H54 (cell line): Measurements from ENCODE around the gene DGKI.

Source experiments
- DNase-seq: peaks from one replicate; pipeline ENCODE4 v3.0.0; 2011; ENCODE audit warnings: low spot score, mixed read lengths; ENCODE audit not compliant: insufficient read length
- FAIRE-seq: peaks from 3 replicates; lab custom pipeline; 2011; peaks lifted over from hg19 to GRCh38; lab: Jason Lieb, UNC
- POLR2A ChIP-seq: IDR thresholded peaks from 2 replicates; pipeline ENCODE4 v1.6.1; 2011; ENCODE audit warnings: low read depth, mild to moderate bottlenecking, low read length

The DGKI gene

DNA sequence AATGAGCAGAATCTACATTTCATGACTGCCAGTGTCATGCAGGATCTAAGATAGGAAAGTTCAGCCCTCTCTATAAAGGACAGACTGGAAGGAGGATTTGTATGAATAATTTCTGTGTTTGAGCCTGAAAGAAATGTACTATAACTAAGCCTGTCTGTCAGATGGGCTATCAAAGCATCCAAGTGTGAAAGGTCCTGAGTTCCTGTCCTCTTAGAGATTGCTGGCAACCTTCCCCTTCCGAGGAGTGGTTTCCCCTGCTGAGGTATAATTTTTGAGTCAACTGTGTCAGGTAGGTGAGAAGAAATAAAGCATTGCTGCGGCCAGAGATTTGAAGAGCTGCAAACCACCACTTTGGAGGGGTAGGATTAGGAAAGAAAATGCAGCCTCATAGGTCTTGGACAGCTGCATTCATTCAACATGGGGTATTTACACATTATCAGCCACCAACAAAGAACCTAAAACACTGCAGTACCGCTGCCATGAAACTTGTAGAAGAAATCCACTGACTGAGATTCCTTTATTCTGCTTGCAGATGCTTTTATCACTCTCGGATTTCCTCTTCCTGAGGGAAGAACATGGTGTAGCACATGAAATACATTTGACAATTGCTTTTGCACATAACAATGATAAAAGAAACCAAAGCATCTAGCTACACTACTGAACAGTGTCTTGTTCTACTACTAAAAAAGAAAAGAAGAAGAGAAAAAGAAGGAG, 189.1 kb downstream of the DGKI start:
- FAIRE-seq (no peak), DNase-seq (no peak)
- TF ChIP-seq POLR2A, result no peak

DNA sequence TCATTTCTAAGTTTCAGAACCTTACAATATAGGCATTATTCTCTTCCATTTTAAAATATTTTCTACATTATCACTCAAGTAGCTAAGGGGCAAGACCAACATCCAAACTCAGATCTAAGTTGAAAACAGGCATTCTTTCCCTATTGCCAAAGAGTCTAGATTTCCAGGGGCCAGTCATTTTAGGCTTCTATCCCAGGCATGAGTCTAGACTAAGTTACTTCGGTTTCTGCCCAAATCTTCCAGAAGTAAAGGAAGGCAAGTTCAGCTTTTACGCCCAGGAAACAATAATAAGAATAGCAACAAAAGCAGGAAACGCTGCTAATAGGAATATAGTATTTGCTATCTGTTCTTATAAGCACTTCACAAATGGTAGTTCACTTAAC, 189.9 kb downstream of the DGKI start:
- FAIRE-seq (no peak), DNase-seq (no peak)
- no peak for TF ChIP-seq POLR2A

DNA sequence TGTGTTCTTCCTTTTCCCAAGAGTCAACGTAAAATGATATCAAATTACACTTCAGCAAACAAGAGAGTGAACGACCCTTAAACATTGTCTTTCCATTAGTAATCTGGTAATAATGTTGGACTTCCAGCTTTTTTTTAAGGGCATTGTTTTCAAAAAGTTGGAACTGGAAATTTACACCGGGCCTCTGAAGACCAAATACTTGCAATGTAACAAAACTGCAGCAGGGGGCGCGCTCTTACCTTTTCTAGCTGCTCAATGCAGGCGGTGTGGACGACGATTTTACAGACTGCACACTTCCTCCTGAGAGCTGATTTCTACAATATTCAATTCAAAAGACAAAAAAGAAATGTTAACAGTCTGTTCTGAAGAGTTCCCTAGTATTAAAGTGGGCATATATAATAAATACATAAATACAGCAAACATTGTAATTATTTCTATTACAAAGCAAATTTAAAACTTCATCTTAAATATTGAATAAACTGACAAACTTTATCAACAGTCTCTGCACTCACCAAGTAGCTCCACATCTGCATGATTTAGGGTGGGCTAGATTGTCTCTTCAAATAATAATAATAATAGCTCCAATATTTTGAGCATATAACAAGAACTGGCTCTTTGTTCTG, 190.4 kb downstream of the DGKI start:
- no peak for FAIRE-seq
- DNase-seq, result peak; percentile 18
- no peak for TF ChIP-seq POLR2A

DNA sequence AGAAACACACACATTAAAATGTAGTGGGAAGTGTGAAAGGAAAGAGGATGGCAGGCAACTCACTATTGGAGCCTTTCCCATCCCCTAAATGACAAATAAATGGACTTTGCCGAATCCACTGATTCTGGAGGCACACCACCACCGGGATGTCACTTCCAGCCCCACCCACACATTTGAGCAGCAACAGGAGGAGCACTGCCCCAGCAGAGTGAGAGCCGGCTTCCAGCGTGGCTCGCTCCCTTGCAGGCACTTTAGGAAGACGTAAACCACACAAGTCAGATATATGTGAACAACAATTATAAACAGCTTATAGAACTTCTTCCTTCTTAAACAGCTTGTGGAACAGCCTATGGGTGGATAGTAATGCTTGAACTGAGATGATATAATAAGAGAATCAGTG, 191.0 kb downstream of the DGKI start:
- DNase-seq (no peak), FAIRE-seq (no peak)
- TF ChIP-seq POLR2A, result no peak

DNA sequence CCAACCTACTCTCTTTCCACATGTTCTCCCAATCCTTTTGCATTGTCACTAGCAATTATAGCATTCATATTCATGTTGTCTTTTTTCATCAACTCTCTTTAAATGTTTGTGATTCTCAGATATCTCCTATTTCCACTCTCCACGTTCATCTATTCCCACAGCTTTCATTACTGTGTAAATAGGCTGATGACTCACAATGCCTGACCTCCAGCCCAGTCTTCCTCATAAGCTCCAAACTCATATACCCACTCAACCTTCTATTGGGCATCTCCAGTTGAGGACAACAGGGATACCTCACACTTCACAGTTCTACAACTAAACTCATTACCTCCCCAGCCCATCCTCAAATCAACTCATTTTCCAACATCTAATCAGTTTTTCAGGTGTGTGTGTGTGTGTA, 194.1 kb downstream of the DGKI start:
- TF ChIP-seq POLR2A, result no peak
- FAIRE-seq (peak; percentile 6), DNase-seq (no peak)

DNA sequence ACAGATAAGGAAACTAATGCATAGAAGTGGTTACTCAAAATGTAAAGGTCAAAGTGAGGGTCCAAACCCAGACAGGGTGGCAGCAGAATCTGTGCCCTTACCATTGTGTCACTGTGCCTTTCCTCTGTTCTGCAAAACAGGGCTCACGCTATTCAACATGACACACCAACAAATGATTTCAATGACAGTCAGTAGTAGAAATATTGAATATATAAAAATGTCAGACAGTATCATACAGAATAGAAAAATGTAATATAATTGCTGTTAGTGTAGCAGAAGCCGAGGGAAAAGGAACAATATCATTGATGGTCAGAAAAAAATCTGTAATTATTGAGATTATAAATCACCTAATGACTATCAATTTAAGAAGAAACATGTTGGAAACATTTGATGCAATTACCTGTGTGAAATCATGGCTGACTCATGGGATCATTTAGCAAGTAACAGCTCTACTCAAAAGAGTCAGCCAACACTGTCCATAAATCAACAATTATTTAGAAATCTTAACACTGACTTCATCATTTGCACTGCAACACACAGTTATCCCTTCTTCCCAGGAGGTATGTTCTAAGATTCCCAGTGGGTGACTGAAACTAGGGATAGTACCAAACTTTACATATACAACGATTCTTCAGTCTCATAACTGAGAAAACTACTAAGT, 198.7 kb downstream of the DGKI start:
- no peak for TF ChIP-seq POLR2A
- DNase-seq (no peak), FAIRE-seq (no peak)

DNA sequence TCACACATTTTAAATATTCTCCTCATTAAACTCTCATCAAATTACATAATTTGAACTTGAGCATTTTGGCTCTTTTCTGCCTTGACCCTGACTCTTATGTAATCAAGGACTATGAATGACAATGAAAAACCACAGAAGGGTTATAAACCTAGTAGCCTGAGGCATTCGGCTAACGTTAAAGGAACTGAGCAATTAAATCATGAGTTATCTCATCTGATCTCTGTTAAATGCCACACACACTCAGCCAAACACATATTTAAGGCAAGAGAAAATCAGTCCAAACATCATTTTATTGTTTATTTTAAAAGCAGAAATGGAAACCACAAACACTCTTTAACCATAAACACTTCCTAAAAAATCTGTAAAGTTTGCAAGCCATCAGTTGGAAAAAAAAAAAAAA, 204.3 kb downstream of the DGKI start:
- no peak for DNase-seq
- no peak for FAIRE-seq
- TF ChIP-seq POLR2A, result no peak

DNA sequence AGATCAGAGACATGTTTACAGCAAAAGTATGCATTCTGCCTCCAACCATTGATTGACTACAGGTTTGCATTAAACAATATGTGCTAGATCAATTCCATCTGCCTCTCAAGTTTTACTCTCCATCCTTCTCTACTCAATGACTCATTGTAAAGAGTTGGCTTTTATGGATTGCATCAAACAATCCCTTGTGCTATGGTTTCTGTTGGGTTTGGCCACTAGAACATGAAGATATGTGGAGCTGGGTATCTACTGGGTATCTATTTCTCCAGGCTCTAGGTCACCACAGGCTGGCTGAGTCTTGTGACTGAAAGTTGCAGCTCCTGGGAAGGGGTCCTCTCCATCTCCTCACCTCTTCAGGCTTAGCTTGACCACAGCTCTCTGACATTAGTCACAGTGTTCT, 204.7 kb downstream of the DGKI start:
- FAIRE-seq (no peak), DNase-seq (no peak)
- TF ChIP-seq POLR2A, result no peak

DNA sequence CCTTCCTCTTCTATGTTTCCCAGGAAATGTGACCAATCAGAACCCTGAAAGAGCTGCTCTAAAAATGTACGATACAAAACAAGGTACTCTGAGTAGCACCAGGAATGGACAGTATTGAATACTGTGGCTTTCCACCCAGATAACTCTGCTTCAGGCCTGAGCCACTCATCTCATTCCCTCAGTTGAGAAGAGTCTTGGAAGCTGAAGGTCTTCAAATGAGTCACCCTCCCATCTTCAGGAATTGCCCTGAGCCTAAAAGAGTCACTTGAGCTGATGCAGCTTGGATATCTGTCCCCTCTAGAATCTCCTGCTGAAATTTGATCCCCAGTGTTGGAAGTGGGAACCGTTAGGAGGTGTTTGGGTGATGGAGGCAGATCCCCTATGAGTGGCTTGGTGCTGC, 210.4 kb downstream of the DGKI start:
- FAIRE-seq, result no peak
- no peak for DNase-seq
- no peak for TF ChIP-seq POLR2A

DNA sequence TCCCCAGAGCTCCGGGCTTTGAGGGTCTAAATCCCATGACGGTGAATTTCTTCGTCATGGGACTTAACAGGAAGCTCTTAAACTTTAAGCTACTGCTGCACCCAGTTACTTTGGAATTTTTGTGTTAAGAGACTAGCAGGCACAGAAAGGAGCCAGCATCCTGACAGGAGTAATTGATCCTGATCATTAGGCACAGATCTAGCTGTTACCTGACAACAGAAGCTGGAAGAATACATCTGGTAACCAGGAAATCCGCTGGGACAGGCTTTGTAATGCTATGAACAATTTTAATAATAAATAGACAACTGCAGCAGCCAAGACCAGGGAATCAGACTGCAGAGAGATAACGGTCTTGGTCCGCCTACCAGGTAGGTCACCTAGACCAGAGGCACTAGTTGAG, 210.9 kb downstream of the DGKI start:
- FAIRE-seq, result no peak
- TF ChIP-seq POLR2A, result no peak

DNA sequence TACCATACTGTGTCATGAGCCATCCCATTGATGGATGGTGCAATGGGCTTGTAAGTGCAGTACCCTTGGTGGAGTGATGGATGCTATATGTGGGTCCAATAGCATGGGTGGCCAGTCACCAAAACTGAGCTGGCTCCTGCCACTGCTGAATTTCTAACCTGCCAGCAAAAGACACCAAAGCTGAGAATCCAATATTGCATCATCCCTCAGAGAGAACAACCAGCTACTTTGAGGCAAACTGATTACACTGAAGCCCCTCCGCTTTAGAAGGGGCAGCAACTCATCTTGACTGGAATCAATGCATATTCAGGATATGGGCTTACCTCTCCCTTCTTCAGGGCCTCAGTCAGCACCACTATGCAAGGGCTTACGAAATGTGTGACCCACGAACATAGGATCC, 211.6 kb downstream of the DGKI start:
- DNase-seq, result no peak
- FAIRE-seq, result no peak
- TF ChIP-seq POLR2A, result no peak

More for the DNA sequence above, 210.9 kb downstream of the DGKI start:
- DNase-seq, result no peak

DNA sequence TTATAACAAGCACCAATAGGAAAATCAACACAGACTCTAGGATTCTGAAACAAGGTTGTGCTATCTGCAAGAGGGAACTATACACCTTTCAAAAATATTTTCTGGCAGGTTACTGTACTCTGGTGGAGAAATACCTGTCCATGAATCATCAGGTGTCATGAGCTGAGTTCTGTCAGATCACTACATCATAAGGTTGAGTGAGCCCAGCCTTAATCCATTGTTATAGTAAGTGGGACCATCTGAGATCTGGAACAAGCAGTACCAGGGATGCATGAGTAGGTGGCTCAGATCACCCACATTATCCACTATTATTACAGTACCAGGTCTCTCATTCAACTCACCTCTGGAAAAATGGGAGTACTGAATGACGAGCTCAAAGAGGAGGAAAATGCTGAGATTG, 212.4 kb downstream of the DGKI start:
- no peak for TF ChIP-seq POLR2A
- no peak for FAIRE-seq
- DNase-seq, result no peak

DNA sequence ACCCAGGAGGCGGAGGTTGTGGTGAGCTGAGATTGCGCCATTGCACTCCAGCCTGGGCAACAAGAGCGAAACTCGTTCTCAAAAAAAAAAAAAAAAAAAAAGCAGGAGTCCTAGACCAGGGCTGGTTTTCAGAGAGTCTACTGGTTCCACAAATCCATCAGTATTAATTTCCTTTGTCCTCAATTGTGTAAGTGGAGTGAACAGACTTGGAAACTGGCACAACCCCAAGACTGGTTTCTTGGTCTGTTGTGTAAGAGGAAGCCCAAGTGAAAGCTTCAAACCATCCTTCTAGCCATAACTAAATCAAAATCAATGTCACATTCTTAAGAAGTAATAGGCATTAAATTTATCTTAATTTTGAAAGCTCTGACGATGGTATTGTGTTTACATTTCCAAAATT, 213.6 kb downstream of the DGKI start:
- DNase-seq (no peak), FAIRE-seq (no peak)
- TF ChIP-seq POLR2A, result no peak

DNA sequence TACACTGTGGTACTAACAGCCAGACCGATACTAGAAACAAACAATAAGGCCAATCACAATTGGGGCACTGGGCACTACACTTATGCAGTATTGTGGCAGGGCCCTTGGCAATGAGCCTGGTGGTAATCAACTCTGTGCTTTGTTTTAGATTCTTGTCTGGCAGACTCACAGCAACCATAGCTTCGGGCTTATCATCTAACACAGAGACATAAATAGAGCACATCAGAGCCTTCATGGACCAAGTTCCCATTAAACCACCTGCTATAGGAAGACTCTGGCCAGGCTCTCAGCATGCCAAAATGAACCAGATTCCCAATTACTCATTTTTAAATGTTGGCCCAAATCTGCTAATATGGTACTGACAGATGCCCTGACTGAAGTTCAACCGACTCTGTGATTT, 218.6 kb downstream of the DGKI start:
- DNase-seq (no peak), FAIRE-seq (no peak)
- TF ChIP-seq POLR2A, result no peak
